ENCODE measurements around the gene SCN1B. TPM values are rescaled to one million over a fixed set of nuclear protein-coding genes. Genes with fewer than 3 reads are reported as not detected.

The SCN1B gene
- total RNA-seq, 3 donors from 2014 or later (not counting 1 experiment from before 2014, with no cell fraction given): 0.94 to 1.5 (median 1.1) TPM

GRCh38 chr19:35017507-35017906 is 12.8 kb upstream of the SCN1B start:
- Histone ChIP-seq H3K36me3 (ENCODE audit: control insufficient read depth, insufficient read depth, low read length) (peaks cover 56% of the 10 kb centered on the region), H3K27ac (ENCODE audit: low read length) (no peak overlapping the region), H3K4me1 (ENCODE audit: control insufficient read depth, insufficient read depth, low read length) (peaks cover 45% of the 10 kb centered on the region), H3K27me3 (ENCODE audit: control insufficient read depth, insufficient read depth, low read length) (no peaks in the 10 kb centered on the region), H3K9me3 (ENCODE audit: control insufficient read depth, insufficient read depth, low read length) (no peaks in the 10 kb centered on the region), H3K4me3 (ENCODE audit: low read length) (no peak overlapping the region)
- Mint-ChIP-seq H3K4me1 (peaks cover 31 to 51% of the 10 kb centered on the region in 2 donors), H3K4me3 (no peak overlapping the region), H3K27me3 (ENCODE audit: low read depth in 2 of 2) (no peaks in the 10 kb centered on the region), H3K27ac (peak overlapping the region; percentile 48 to 53), H3K36me3 (peaks cover 6% of the 10 kb centered on the region), H3K9me3 (no peaks in the 10 kb centered on the region)
- no peak for ATAC-seq
- WGBS (ENCODE audit: insufficient coverage): 72% methylated on average over 3 of the region's 3 CpGs
- no peak for DNase-seq
- no peak for TF ChIP-seq CTCF (IDR thresholded peaks at IDR 0.05)
- intact Hi-C loops (cut with micrococcal nuclease): no loop called here

- H3K36me3 Mint-ChIP-seq: peaks cover 6% of the 10 kb centered on the region
- H3K27ac Mint-ChIP-seq: peak overlapping the region in 1 of 2 donors; percentile 33
- H3K27ac ChIP-seq (ENCODE audit: low read length): no peak overlapping the region
Measured at GRCh38 chr19:35018379-35018778, 11.9 kb upstream of the SCN1B start.

GRCh38 chr19:35019144-35019543 is 11.1 kb upstream of the SCN1B start:
- DNase-seq (no peak), ATAC-seq (no peak)
- Histone ChIP-seq H3K9me3 (ENCODE audit: control insufficient read depth, insufficient read depth, low read length) (no peaks in the 10 kb centered on the region), H3K27me3 (ENCODE audit: control insufficient read depth, insufficient read depth, low read length) (no peaks in the 10 kb centered on the region), H3K4me3 (ENCODE audit: low read length) (no peak overlapping the region), H3K36me3 (ENCODE audit: control insufficient read depth, insufficient read depth, low read length) (peaks cover 70% of the 10 kb centered on the region), H3K27ac (ENCODE audit: low read length) (no peak overlapping the region), H3K4me1 (ENCODE audit: control insufficient read depth, insufficient read depth, low read length) (peaks cover 29% of the 10 kb centered on the region)
- Mint-ChIP-seq H3K4me3 (no peak overlapping the region), H3K9me3 (no peaks in the 10 kb centered on the region), H3K27ac (no peak overlapping the region), H3K36me3 (peaks cover 6% of the 10 kb centered on the region), H3K4me1 (peaks cover 15 to 35% of the 10 kb centered on the region in 2 donors), H3K27me3 (ENCODE audit: low read depth in 2 of 2) (no peaks in the 10 kb centered on the region)
- no peak for TF ChIP-seq CTCF (IDR thresholded peaks at IDR 0.05)
- WGBS (ENCODE audit: insufficient coverage): 96% methylated on average over 21 of the region's 22 CpGs
- intact Hi-C loops (cut with micrococcal nuclease): no loop called here

More at GRCh38 chr19:35018379-35018778, 11.9 kb upstream of the SCN1B start:
- Histone ChIP-seq H3K36me3 (ENCODE audit: control insufficient read depth, insufficient read depth, low read length) (peaks cover 64% of the 10 kb centered on the region), H3K9me3 (ENCODE audit: control insufficient read depth, insufficient read depth, low read length) (no peaks in the 10 kb centered on the region), H3K4me3 (ENCODE audit: low read length) (no peak overlapping the region), H3K27me3 (ENCODE audit: control insufficient read depth, insufficient read depth, low read length) (no peaks in the 10 kb centered on the region), H3K4me1 (ENCODE audit: control insufficient read depth, insufficient read depth, low read length) (peaks cover 36% of the 10 kb centered on the region)
- no peak for ATAC-seq
- Mint-ChIP-seq H3K27me3 (ENCODE audit: low read depth in 2 of 2) (no peaks in the 10 kb centered on the region), H3K4me3 (no peak overlapping the region), H3K4me1 (peaks cover 22 to 42% of the 10 kb centered on the region in 2 donors), H3K9me3 (no peaks in the 10 kb centered on the region)
- intact Hi-C loops (cut with micrococcal nuclease): no loop called here
- TF ChIP-seq CTCF (IDR thresholded peaks at IDR 0.05): no peak
- 93% methylated on average over 3 of the region's 4 CpGs for WGBS (ENCODE audit: insufficient coverage)
- DNase-seq: no peak

- H3K27me3 ChIP-seq (ENCODE audit: control insufficient read depth, insufficient read depth, low read length): no peaks in the 10 kb centered on the region
- Mint-ChIP-seq H3K4me1 (peaks cover 6 to 20% of the 10 kb centered on the region in 2 donors), H3K9me3 (no peaks in the 10 kb centered on the region), H3K36me3 (peaks cover 6% of the 10 kb centered on the region), H3K4me3 (no peak overlapping the region), H3K27me3 (ENCODE audit: low read depth in 2 of 2) (no peaks in the 10 kb centered on the region), H3K27ac (peak overlapping the region in 1 of 2 donors; percentile 51)
- H3K4me3 ChIP-seq (ENCODE audit: low read length): no peak overlapping the region
- intact Hi-C loops (cut with micrococcal nuclease): no loop called here
- ATAC-seq (no peak), DNase-seq (no peak)
- no peak for TF ChIP-seq CTCF (IDR thresholded peaks at IDR 0.05)
- H3K4me1 ChIP-seq (ENCODE audit: control insufficient read depth, insufficient read depth, low read length): peaks cover 10% of the 10 kb centered on the region
- 97% methylated on average over 10 of the region's 10 CpGs for WGBS (ENCODE audit: insufficient coverage)
- H3K36me3 ChIP-seq (ENCODE audit: control insufficient read depth, insufficient read depth, low read length): peaks cover 75% of the 10 kb centered on the region
- no peak overlapping the region for H3K27ac ChIP-seq (ENCODE audit: low read length)
- no peaks in the 10 kb centered on the region for H3K9me3 ChIP-seq (ENCODE audit: control insufficient read depth, insufficient read depth, low read length)
Measured at GRCh38 chr19:35021016-35021415, 9.3 kb upstream of the SCN1B start.
